Measurements from ENCODE around the gene STON2. TPM values are rescaled to one million over a fixed set of nuclear protein-coding genes. Genes with fewer than 3 reads are reported as not detected.

STON2 gene
- total and polyA plus RNA-seq, 2 of the 8 experiments (the other 6 are each of a cell fraction or from before 2014, with no cell fraction given), result 8.9 to 50.0 TPM

- TF ChIP-seq ATF2 (IDR thresholded peaks at IDR 0.05; ENCODE audit: low read length) (no peak), SAP30 (IDR thresholded peaks at IDR 0.05; ENCODE audit: insufficient read depth, insufficient replicate concordance, low read length) (no peak), CEBPB (IDR thresholded peaks at IDR 0.05; ENCODE audit: low read depth, low read length) (no peak), SP4 (IDR thresholded peaks at IDR 0.05; ENCODE audit: low read length) (no peak), POU5F1 (IDR thresholded peaks at IDR 0.05; ENCODE audit: low read depth, low read length) (no peak), KDM5A (IDR thresholded peaks at IDR 0.05; ENCODE audit: low read length) (no peak)
Measured at GRCh38 chr14:81416194-81416952, 16.2 kb upstream of the STON2 start (continued).

Measured in H1 (cell line).